MM.1S (cell line): ENCODE data around the gene IDH3G.

Source experiments
- DNase-seq: peaks from one replicate; pipeline ENCODE4 v3.0.0-alpha.2; 2015
- H2AFZ ChIP-seq: fragments of 300-600 bp; sonication (generic); 2 replicates; pipeline ENCODE4 v1.6.0; 2016; ENCODE audit warnings: antibody characterized with exemption, low read length
- H3F3A ChIP-seq: fragments of 300-600 bp; sonication (generic); 2 replicates; pipeline ENCODE4 v1.6.1; 2016; ENCODE audit warnings: mild to moderate bottlenecking, antibody characterized with exemption, low read length, moderate library complexity, mixed read lengths; ENCODE audit not compliant: insufficient read depth
- H3K27ac ChIP-seq: fragments of 300-600 bp; sonication (generic); 2 replicates; pipeline ENCODE4 v1.5.1; 2016; ENCODE audit warnings: mild to moderate bottlenecking, low read length
- H3K27me3 ChIP-seq: fragments of 300-600 bp; sonication (generic); replicated peaks from 2 replicates; pipeline ENCODE4 v1.6.0; 2016; ENCODE audit warnings: low read length; ENCODE audit not compliant: insufficient read depth
- H3K36me3 ChIP-seq: fragments of 300-600 bp; sonication (generic); replicated peaks from 2 replicates; pipeline ENCODE4 v1.6.1; 2016; ENCODE audit warnings: mild to moderate bottlenecking, low read length, mixed read lengths; ENCODE audit not compliant: insufficient read depth
- H3K4me1 ChIP-seq: fragments of 300-600 bp; sonication (generic); 2 replicates; pipeline ENCODE4 v1.6.1; 2016; ENCODE audit warnings: low read length, mixed read lengths
- H3K4me2 ChIP-seq: fragments of 300-600 bp; sonication (generic); 2 replicates; pipeline ENCODE4 v1.6.0; 2016; ENCODE audit warnings: low read depth, low read length
- H3K4me3 ChIP-seq: fragments of 300-600 bp; sonication (generic); 2 replicates; pipeline ENCODE4 v1.5.1; 2016; ENCODE audit warnings: low read length, mixed read lengths
- H3K79me2 ChIP-seq: fragments of 300-600 bp; sonication (generic); 2 replicates; pipeline ENCODE4 v1.6.1; 2016; ENCODE audit warnings: mixed run types, low read length, mixed read lengths
- H3K9ac ChIP-seq: fragments of 300-600 bp; sonication (generic); 2 replicates; pipeline ENCODE4 v1.6.1; 2016; ENCODE audit warnings: low read length, mixed read lengths
- H3K9me2 ChIP-seq: fragments of 300-600 bp; sonication (generic); replicated peaks from 2 replicates; pipeline ENCODE4 v1.6.1; 2016; ENCODE audit warnings: mild to moderate bottlenecking, low read length, mixed read lengths; ENCODE audit not compliant: insufficient read depth
- H3K9me3 ChIP-seq: fragments of 300-600 bp; sonication (generic); replicated peaks from 2 replicates; pipeline ENCODE4 v1.6.1; 2016; ENCODE audit warnings: mild to moderate bottlenecking, low read length, mixed read lengths; ENCODE audit not compliant: insufficient read depth
- H4K20me1 ChIP-seq: fragments of 300-600 bp; sonication (generic); 2 replicates; pipeline ENCODE4 v1.6.1; 2016; ENCODE audit warnings: mild to moderate bottlenecking, low read length, moderate library complexity, mixed read lengths; ENCODE audit not compliant: insufficient read depth
- CTCF ChIP-seq: fragments of 300-600 bp; sonication (generic); IDR thresholded peaks from 2 replicates; pipeline ENCODE4 v1.5.1; 2016; ENCODE audit warnings: antibody characterized with exemption, low read length, mixed read lengths
- EZH2 ChIP-seq: fragments of 300-600 bp; sonication (generic); optimal IDR thresholded peaks from 2 replicates; pipeline ENCODE3; 2017; ENCODE audit warnings: low read depth, mild to moderate bottlenecking, antibody characterized with exemption, low read length, mixed read lengths
- EZH2phosphoT487 ChIP-seq: fragments of 300-600 bp; sonication (generic); IDR thresholded peaks from 2 replicates; pipeline ENCODE4 v1.6.1; 2018; ENCODE audit warnings: antibody characterized with exemption, low read length

Gene IDH3G

DNA sequence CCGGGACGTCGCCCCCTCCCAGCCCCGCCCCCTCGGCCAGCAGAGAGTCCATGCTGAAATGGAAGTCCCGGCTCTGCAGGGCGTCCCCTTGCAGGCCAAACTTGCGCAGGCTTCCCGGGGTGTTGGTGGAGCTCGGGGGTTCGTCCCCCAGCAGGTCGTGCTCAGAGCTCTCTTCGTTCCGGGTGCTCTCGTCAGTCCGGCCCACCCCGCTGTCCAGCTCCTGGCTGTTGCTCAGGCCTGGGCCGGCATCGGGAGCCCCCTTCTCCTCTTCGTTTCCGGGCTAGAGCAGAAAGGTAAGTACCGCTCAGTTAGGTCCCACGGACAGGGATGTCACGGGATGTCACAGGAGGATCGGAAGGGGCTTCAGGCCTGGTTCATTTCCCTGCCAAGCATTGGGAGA, 10.4 kb upstream of the IDH3G start:
- no peaks in the 10 kb centered on the region for H3K36me3 ChIP-seq
- peaks cover 16% of the 10 kb centered on the region for H3K27me3 ChIP-seq
- no peaks in the 10 kb centered on the region for H3F3A ChIP-seq
- TF ChIP-seq EZH2, result no peak
- TF ChIP-seq EZH2phosphoT487, result no peak
- TF ChIP-seq CTCF, result no peak
- H2AFZ ChIP-seq, result no peak overlapping the region
- H3K9ac ChIP-seq, result no peak overlapping the region
- H3K4me2 ChIP-seq, result no peak overlapping the region
- no peak overlapping the region for H3K27ac ChIP-seq
- H3K9me3 ChIP-seq, result no peaks in the 10 kb centered on the region
- H3K4me1 ChIP-seq, result no peaks in the 10 kb centered on the region
- no peak overlapping the region for H3K4me3 ChIP-seq
- no peaks in the 10 kb centered on the region for H4K20me1 ChIP-seq
- H3K9me2 ChIP-seq, result no peaks in the 10 kb centered on the region
- no peak for DNase-seq
- no peaks in the 10 kb centered on the region for H3K79me2 ChIP-seq

DNA sequence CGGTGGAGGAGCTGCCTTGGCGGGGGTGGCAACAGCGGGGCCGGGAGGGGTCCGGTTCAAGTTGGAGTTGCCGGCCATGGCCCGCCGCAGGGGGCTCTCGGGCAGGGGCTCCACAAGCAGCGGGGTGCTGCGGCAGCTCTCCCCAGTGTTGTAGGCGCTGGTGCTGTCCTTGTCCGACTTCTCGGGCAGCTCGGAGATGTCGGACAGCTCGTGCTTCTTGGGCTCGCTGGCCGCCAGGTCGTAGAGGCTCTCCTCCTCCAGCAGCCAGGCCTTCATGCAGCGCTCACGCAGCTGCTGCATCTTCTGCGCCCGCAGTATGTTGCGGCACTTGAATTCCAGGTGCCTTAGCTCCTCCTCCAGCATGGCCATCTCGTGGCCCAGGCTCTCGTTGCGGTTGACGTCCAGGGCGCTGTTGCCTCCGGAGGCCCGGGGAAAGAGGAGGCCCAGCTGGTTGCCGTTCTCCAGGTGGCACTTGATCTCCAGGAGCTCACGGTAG, 10.0 kb upstream of the IDH3G start:
- TF ChIP-seq CTCF (no peak), EZH2phosphoT487 (no peak), EZH2 (no peak)
- Histone ChIP-seq H3K27ac (no peak overlapping the region), H3F3A (no peaks in the 10 kb centered on the region), H3K79me2 (no peaks in the 10 kb centered on the region), H3K9ac (no peak overlapping the region), H3K27me3 (peaks cover 16% of the 10 kb centered on the region), H4K20me1 (no peaks in the 10 kb centered on the region), H2AFZ (no peak overlapping the region), H3K4me3 (no peak overlapping the region), H3K4me2 (no peak overlapping the region), H3K9me3 (no peaks in the 10 kb centered on the region), H3K4me1 (no peaks in the 10 kb centered on the region), H3K9me2 (no peaks in the 10 kb centered on the region), H3K36me3 (no peaks in the 10 kb centered on the region)
- DNase-seq, result no peak

GRCh38 chrX:153803211-153804099, 9.3 kb upstream of the IDH3G start:
- H3K4me3 ChIP-seq, result no peak overlapping the region
- no peaks in the 10 kb centered on the region for H3F3A ChIP-seq

More at GRCh38 chrX:153803211-153804099, 9.3 kb upstream of the IDH3G start:
- Histone ChIP-seq H3K27me3 (peaks cover 16% of the 10 kb centered on the region), H3K4me1 (no peaks in the 10 kb centered on the region), H4K20me1 (no peaks in the 10 kb centered on the region), H3K79me2 (no peaks in the 10 kb centered on the region), H3K4me2 (no peak overlapping the region), H3K36me3 (no peaks in the 10 kb centered on the region), H3K9me3 (no peaks in the 10 kb centered on the region), H2AFZ (no peak overlapping the region), H3K9ac (no peak overlapping the region), H3K9me2 (no peaks in the 10 kb centered on the region), H3K27ac (no peak overlapping the region)
- no peak for DNase-seq
- no peak for TF ChIP-seq CTCF
- TF ChIP-seq EZH2, result no peak
- no peak for TF ChIP-seq EZH2phosphoT487
